Eye (tissue), 1 donor: ENCODE measurements around the gene ABLIM2.

Experiments used
- DNase-seq: peaks from one replicate; pipeline ENCODE4 v3.0.0-alpha.2; 2015

The ABLIM2 gene

GRCh38 chr4:7968262-7968896, 190.2 kb downstream of the ABLIM2 start:
- DNase-seq, result no peak

GRCh38 chr4:7967501-7968261, 190.9 kb downstream of the ABLIM2 start:
- no peak for DNase-seq

DNA sequence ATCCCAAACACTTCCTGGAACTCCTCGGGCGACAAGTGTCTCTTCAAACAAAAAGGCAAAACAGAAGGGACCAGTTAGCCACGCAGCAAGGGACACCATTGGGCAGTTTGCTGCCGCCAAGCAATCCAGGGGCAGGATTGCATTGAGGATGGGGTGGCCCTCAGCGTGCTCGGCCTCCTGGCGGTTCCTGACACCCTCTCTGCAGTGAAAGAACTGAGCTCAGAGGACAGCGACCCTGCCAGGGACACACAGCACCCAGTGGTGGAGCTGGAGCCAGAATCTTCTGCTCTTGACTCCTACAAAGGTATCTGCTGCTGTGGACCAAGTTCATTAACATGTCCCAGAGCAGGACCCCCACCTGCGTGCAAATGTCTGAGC, 191.6 kb downstream of the ABLIM2 start:
- DNase-seq, result no peak

GRCh38 chr4:7966281-7967062, 192.1 kb downstream of the ABLIM2 start:
- no peak for DNase-seq

DNA sequence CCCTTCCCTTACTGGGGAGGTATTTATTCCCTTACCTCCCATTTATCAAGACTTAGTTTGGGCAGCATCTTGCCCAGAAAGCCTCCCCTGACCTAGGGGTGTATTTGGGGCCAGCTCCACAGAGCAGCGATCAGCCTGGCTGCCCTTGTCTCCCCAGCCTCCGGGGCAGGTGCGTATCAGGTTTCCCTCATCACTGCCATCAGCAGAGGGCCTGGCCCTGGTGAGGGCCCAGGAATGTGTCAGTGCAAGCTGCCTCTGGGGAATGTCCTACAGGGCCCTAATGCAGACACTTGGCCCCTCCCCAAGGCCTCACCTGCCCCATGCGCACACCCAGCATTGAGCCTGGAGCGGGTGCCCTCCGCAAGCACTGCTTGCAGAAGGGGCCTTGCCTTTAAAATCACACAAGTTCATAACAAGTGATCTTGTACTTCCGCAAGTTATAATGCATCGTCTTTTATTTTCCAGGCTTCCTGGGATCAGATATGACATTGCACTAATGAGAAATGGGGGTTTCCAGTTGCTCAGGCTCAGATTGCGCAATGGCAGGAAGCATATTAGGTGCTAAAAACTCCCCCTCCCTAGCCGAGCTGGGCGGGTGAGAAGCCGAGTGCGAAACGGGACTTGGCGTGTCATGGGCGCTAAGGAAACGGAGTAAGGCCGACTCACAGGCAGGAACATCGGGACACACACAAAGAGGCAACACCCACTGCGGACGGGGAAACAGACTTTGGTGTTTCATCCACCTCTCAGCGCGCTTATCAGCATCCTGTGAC, 193.5 kb downstream of the ABLIM2 start:
- no peak for DNase-seq

GRCh38 chr4:7964459-7964858, 194.2 kb downstream of the ABLIM2 start:
- DNase-seq, result no peak

GRCh38 chr4:7963691-7964090, 194.9 kb downstream of the ABLIM2 start:
- no peak for DNase-seq

DNA sequence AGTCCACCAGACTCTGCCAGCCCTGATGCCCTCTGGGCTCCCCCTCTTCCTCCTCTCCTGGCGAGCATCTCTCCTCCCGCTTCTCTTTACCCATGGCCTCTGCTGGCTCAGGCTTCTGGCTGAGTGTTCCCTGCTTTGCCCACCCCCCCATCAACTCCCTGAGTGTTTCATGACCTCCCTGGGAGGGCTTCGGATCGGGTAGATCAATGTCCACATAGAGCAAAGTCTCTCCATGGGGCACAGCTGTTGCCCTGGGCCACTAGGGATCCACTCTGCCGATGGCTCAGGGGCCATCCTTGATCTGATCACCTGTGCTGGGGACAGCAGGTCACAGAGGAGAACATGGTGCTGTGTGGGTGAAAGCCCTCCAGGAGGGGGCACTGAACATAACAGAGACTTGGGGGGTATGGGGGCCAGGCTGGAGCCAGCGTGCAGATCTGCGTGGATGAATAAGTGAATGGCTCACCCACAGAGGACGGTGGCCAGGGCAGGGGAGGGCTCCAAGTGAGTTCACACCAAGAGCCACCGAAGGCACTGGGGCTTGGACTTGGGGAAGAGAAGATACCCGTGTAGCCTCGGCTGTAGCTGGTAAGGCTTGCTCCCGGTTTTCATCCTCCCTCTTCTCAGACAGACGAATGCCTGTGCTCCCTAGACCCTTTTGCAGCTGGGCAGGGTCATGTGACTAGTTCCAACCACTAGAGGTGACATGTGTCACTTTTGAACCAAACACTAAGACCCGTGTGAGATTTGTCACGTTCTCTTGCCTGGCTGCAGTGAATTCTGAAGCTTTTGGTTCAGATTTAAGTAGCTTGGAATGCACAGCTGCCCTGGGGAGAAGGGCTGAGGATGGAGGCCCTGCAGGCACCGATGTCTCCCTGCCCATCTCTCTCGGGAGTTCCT, 195.8 kb downstream of the ABLIM2 start:
- DNase-seq, result no peak

GRCh38 chr4:7960790-7961655, 197.6 kb downstream of the ABLIM2 start:
- no peak for DNase-seq

GRCh38 chr4:7960017-7960789, 198.4 kb downstream of the ABLIM2 start:
- DNase-seq, result no peak

- DNase-seq, result peak; percentile 64
Observed at GRCh38 chr4:7959078-7959477, 199.5 kb downstream of the ABLIM2 start.

GRCh38 chr4:7956934-7957656, 201.5 kb downstream of the ABLIM2 start:
- no peak for DNase-seq

GRCh38 chr4:7956270-7956808, 202.3 kb downstream of the ABLIM2 start:
- no peak for DNase-seq

DNA sequence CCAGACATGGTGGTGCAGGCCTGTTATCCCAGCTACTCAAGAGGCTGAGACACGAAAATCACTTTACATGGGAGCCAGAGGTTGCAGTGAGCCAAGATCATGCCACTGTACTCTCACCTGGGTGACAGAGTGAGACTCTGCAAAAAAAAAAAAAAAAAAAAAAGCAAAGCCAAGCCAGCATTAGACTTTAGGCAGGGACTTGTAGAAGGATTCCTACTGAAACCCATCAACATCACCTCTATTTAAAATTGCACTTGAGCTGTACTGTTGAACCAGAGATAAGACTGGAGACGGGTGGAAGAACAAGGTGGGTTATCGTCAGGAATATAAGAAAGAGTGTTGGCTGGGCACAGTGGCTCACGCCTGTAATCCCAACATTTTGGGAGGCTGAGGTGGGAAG, 203.2 kb downstream of the ABLIM2 start:
- no peak for DNase-seq

GRCh38 chr4:7952615-7953014, 206.0 kb downstream of the ABLIM2 start:
- DNase-seq, result no peak

DNA sequence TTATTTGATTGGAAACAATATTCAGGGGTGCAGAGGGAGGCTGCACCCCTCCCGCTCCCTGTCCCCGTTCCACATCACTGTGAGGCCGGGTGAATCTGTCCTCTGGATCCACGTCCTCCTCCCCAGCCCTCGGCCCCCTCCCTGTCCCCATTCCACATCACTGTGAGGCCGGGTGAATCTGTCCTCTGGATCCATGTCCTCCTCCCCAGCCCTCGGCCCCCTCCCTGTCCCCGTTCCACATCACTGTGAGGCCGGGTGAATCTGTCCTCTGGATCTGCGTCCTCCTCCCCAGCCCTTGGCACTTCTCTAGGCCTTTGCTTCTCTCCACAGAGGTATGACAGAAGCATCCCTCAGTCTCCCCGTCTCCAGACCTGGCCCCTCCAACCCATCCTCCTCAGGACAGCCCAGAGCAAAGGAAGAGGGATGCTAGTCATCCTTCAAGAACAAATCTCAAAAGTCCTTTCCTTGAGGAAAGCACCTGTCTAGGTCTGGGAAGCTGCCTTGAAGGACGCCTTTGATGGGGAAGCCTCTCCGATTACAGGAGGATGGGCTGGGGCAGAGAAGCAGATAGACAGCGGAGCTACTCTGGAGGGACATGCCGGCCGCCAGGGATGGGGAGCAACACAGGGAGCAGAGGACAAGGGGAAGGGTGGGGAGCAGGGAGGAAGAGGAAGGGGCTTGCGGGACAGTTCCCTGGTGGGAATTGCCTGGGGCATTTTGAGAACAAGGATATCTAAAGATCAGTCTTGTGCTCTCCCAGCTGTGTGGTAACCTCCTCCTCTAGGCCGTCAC, 208.1 kb downstream of the ABLIM2 start:
- DNase-seq, result no peak

- no peak for DNase-seq
Observed at GRCh38 chr4:7949759-7950158, 208.9 kb downstream of the ABLIM2 start.

DNA sequence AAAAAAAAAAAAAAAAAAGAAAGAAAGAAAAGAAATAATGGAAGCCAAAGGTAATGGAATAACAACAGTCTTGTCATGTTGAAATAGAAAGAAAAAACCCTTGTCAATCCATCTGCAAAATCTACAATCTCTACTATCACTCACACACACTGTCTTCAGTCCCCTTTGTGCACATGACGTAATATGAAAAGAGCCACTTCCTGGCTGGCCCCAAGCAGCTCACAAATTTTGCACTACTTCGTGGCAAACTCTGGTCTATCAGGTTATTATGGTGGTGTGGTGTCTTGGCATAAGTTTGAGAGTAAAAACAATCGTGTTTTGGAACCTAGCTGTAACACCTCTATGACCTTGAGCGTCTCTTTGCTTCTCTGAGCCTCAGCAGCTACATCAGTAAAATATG, 210.7 kb downstream of the ABLIM2 start:
- DNase-seq, result no peak
